DMS79 (cell line): ENCODE measurements around the gene KCTD19.

Experiments used
- DNase-seq: peaks from one replicate; lab custom pipeline; 2025; lab: John Stamatoyannopoulos, UW

Gene KCTD19

DNA sequence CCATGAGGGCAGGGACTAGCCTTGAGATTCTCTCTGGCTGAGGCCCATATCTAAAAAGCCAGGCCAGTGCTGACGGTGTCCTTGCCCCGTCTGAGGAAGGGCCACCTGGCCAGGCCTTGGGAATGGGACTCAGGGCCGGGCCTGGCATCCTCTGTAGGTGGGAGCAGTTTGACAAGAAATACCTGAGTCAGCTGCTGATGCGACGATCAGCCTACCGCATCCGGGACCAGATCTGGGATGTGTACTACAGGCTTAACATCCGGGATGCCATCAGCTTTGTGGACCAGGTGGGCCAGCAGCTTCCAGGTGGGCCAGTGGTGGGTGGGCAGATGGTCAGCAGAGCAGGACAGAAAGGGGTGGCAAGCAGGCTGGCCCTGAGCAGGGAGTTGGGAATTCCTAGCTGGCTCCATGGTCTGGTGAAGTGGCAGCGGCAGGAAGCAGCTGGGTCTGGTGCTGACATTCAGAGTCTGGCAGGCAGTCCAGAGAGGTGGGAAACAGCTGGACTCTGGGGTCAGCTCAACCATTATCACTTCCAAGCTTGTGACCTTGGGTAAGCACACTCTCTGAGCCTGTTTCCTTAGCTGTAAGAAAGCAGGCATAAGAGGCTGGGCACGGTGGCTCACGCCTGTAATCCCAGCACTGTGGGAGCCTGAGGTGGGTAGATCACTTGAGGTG is 68.2 kb downstream of the KCTD19 start:
- no peak for DNase-seq

DNA sequence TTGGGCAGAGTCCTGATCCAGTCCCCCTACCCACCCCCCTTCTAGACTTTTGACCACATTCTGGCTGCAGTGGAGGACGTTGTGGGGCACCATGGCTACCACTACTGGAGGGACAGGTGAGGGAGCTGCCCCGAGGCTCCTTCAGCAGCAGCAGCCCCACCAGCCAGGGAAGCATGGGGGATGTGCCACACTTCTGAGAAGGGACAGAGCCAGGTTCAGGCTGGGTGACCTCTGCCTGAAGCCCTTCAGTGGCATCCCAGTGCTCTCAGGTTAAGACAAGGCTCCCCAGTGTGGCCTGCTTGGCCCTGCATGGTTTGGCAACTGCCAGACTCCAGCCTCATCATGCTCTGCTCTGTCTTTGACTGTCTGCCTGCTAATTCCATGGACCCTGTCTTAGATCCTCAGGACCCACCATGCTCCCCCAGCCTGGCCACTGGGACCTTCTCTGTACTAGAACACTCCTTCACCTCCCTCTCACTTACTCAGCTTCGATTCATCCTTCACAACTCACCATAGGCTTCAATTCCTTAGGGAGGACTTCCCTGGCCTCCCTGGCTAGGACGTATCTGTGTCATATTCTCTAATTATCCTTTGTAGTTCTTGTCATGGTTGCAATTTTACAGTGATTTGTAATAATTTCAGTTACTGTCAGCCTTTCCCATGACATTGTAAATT is 68.9 kb downstream of the KCTD19 start:
- no peak for DNase-seq

GRCh38 chr16:67256701-67257230 is 69.8 kb downstream of the KCTD19 start:
- DNase-seq, result no peak

DNA sequence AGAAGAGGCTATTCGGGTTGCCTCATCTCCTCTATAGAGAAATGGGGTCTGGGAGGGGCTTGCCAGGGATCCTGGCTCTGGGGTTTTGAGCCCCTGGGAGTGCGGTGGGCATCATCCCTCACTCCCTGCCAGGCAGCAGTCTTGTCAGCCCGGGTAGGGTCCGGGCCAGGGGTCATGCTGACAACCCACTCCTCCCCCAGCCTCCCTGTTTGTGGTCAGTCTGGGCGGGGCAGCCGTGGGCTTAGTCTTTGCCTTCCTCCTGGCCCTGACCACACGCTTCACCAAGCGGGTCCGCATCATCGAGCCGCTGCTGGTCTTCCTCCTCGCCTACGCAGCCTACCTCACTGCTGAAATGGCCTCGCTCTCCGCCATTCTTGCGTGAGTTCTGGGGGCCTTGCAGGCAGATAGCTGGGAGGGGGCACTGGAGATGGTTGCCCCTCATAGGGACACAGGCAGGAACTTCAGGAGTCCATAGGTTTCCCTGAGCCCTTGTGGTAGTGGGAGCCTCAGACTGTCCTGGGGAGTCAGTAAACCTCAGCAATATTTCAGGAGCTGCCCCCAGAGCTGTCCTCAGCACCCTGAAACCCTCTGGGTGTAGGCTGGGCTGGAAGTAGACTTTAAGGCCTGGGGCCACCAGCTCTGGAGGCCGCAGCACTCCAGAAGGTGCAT is 70.9 kb downstream of the KCTD19 start:
- DNase-seq, result no peak

DNA sequence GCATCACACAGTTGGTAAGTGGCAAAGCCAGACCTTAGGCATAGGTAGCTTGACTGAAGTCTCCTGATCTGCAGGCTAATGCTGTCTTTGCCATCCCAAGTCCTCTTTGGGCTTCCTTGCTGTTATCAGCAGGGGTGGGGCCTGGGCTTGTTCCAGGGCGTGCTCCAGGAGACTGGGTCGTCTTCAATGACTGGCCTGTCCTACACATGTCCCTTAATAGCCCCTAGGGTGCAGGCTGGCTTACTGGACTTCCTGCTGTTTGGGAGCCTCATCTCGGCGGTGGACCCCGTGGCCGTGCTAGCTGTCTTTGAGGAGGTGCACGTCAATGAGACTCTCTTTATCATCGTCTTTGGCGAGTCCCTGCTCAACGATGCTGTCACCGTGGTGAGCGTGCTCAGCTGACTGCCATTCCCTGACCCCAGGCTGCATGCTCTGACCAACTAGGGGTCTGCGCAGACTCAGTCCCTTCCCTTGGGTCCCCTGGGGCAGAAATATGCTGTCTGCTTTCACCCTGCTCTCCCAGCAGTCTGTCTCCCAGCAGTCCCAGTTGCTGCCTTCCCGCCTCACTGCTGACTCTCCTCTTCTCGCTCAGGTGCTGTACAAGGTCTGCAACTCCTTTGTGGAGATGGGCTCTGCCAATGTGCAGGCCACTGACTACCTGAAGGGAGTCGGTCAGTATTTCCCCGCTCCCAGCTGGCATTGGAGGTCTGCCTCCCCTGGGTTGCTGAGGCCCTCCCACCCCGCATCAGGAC is 71.6 kb downstream of the KCTD19 start:
- DNase-seq, result no peak

GRCh38 chr16:67252609-67253497 is 73.7 kb downstream of the KCTD19 start:
- no peak for DNase-seq

GRCh38 chr16:67250045-67250327 is 76.6 kb downstream of the KCTD19 start:
- DNase-seq, result no peak

GRCh38 chr16:67249178-67250044 is 77.1 kb downstream of the KCTD19 start:
- no peak for DNase-seq

GRCh38 chr16:67248401-67249177 is 78.0 kb downstream of the KCTD19 start, which contains the start of gene SLC9A5:
TSS of gene SLC9A5 (plus strand) at chr16:67248979. CDS start at chr16:67249015, 36 bp downstream.
- no peak for DNase-seq

DNA sequence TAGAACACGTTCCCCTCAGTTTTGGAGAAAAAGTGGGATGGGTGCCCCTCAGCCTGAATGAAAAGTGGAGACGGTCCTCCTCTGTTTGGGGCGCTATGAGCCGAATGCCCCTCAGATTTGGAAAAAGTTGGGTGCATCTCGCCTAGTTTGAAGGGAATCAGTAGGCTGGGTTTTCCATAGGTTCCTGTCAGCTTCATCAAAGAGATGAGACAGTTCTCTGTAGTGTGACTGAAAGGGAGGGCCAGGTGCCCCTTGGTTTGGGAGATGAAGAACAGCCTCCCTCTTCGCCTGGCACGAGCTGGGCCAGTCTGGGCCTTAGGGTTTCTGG is 78.5 kb downstream of the KCTD19 start:
- no peak for DNase-seq

DNA sequence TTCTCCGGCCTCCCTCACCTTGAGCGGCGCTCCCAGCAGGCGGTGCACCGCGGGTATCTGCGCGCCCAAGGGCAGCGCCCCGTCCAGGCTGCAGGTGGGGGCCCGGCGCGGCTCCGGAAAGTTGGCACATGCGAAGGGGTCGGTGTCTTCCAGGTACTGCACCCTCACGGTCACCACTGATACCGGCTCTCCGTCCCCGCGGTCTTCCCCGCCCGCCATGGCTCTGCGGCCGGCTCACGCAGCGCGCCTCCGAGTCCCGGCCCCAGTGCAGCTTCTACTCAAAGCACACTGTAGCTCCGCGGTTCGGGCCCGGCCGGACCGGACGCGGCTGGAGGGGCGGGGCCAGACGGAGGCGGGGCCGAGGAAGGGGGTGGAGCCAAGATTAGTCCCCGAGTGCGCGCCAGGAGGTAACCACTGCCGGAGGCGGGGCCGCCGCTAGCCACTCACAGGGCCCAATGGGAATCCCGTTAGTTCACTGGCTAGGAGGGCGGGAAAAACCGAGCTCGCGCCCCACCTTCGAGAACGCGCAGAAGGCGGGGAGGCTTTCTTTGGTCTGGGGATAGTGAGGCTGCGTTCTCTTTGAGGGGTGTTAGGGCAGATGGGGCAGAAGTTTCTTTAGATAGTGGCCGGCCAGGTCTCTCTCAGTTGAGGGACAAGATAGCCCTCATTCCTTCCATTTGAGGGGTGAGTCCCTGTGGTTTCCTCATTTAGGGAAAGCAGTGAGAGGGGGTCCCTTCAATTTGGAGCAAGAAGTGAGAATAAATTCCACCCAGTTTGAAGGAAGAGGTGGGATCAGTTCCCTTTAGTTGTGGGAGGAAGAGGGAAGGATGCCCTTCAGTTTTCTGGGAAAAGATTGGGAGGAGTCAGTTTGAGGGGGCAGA is 79.1 kb downstream of the KCTD19 start, which contains the start of gene FHOD1:
FHOD1 (minus strand) TSS at position 290 of the 881 bp plus-strand sequence; CDS start at position 219, 71 bp downstream.
- peak; percentile 79 for DNase-seq

GRCh38 chr16:67246756-67247191 is 79.8 kb downstream of the KCTD19 start:
- peak; percentile 50 for DNase-seq

DNA sequence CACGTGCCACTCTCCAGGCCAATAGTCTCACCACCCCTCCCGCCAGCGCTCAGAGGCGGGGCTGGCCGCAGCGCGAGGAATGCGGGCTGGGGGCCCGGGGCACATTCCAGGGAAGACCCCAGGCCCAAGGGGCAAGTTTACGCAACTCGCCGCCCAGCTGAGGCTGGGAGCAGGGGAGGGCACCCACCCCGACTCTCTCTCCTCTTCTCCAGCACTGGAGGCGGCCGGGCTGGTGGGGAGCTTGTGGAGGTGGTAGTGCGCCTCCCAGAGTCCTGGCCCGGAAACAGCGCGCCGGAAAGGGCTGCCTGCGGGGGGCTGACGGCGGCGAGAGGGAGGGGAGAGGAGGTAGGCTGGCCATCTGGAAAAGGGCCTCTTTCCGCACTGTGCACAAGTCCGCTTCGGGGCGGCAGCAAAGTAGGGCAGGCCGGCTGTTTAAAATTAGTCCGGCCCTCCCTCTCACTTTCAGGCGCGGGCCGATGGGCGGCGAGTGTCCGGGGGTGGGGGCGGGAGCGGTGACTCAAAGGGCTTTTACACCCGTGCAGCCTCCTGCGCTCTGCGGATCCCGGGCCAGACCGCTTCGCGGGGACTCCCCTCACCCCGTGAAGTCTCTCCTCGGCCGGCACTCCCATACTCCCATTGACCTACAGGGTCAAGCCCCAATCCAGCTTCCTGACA is 80.3 kb downstream of the KCTD19 start:
- DNase-seq, result peak; percentile 5

- no peak for DNase-seq
These were observed 80.9 kb downstream of the KCTD19 start for GRCh38 chr16:67245674-67246080.

GRCh38 chr16:67245186-67245585 is 81.4 kb downstream of the KCTD19 start:
- no peak for DNase-seq

GRCh38 chr16:67244387-67245185 is 82.0 kb downstream of the KCTD19 start:
- DNase-seq, result no peak

GRCh38 chr16:67243481-67243880 is 83.1 kb downstream of the KCTD19 start:
- no peak for DNase-seq
